Lung (tissue), 16 donors: ENCODE data around the gene CCDC106. TPM values are rescaled to one million over a fixed set of nuclear protein-coding genes. Genes with fewer than 3 reads are reported as not detected.
A peak's percentile ranks its signal among the peaks of the same experiment; 100 is the strongest.

ENCODE experiments used
- ATAC-seq: fragments of 200-7000 bp; cut with Tn5 transposase; one replicate; pipeline ENCODE4 v1.9.1; 2020; ENCODE audit warnings: moderate number of reproducible peaks; ENCODE audit not compliant: insufficient read depth, low FRiP score
- DNase-seq, 3 donors: peaks; one replicate each; pipeline ENCODE4 v3.0.0-alpha.2; 2013 to 2017
- H3K27ac ChIP-seq, 2 donors: one replicate each; pipeline ENCODE4 v1.5.1; 2013; ENCODE audit warnings: mild to moderate bottlenecking in 2 of 2, moderate library complexity in 2 of 2, control low read depth in 1 of 2, inconsistent platforms in 1 of 2, low read depth in 1 of 2, low read length in 1 of 2
- H3K27me3 ChIP-seq, 3 donors: one replicate each; pipeline ENCODE4 v1.5.1; 2013; ENCODE audit warnings: low read length in 2 of 3; ENCODE audit not compliant: control insufficient read depth in 3 of 3, insufficient read depth in 3 of 3
- H3K36me3 ChIP-seq, 4 donors: one replicate each; pipeline ENCODE4 v1.5.1; 2013; ENCODE audit warnings: low read length in 4 of 4, mild to moderate bottlenecking in 1 of 4, moderate library complexity in 1 of 4; ENCODE audit not compliant: control insufficient read depth in 4 of 4, insufficient read depth in 4 of 4
- H3K4me1 ChIP-seq, 5 donors: one replicate each; pipeline ENCODE4 v1.5.1; 2013; ENCODE audit warnings: low read length in 5 of 5, mild to moderate bottlenecking in 2 of 5, moderate library complexity in 1 of 5; ENCODE audit not compliant: control insufficient read depth in 5 of 5, insufficient read depth in 5 of 5
- H3K4me3 ChIP-seq: one replicate; pipeline ENCODE4 v1.5.1; 2013; ENCODE audit warnings: mild to moderate bottlenecking, control low read depth, moderate library complexity
- H3K9ac ChIP-seq, 2 donors: one replicate each; pipeline ENCODE4 v1.5.1; 2013; ENCODE audit warnings: low read length in 2 of 2, control low read depth in 1 of 2; ENCODE audit not compliant: insufficient read depth in 1 of 2
- H3K9me3 ChIP-seq, 4 donors: one replicate each; pipeline ENCODE4 v1.5.1; 2013; ENCODE audit warnings: low read length in 3 of 4, mild to moderate bottlenecking in 1 of 4, moderate library complexity in 1 of 4; ENCODE audit not compliant: control insufficient read depth in 4 of 4, insufficient read depth in 3 of 4
- WGBS, 2 donors: extraction: QIAGEN DNeasy Blood & Tissue Kit; methylation state at CpG; one replicate each; pipeline ENCODE4 v1.1.7; 2013; 5-methylcytosine and 5-hydroxymethylcytosine counted together
- long read RNA-seq, 5 donors: transcript quantifications; one replicate each; lab custom pipeline, GENCODE V29; 2026
- polyA plus RNA-seq, 2 donors: library from polyadenylated mRNA; stranded (reverse); fragments of 200-250 nt; gene quantifications; one replicate each; pipeline ENCODE4 v1.2.1, GENCODE V29; 2013
- total RNA-seq, 2 donors: library from RNA; depleted of rRNA in 1 of 2; stranded (reverse); fragments of >200 nt in 1 of 2; gene quantifications; one replicate each; pipeline ENCODE4 v1.2.1, GENCODE V29; 2014 to 2021
- TF ChIP-seq, protein P1 (sequence below): IDR thresholded peaks from 2 replicates; pipeline ENCODE4 v1.5.1; 2012; ENCODE audit warnings: mild to moderate bottlenecking; ENCODE audit errors: control extremely low read depth, extremely low read depth
- donor health status: control.
- donor health status: control.
- donor health status: Bipolar disorder and iron deficiency.
- donor health status: healthy.
- donor health status: DM: yes; HTN: yes; CAD: no.

CCDC106 gene
- total RNA-seq (10 to 100 TPM; 11.9 to 16.8 TPM), polyA plus RNA-seq (10 to 100 TPM in 1 of 2 donors, 1 to 10 TPM in 1; 8.3 to 25.9 TPM)
- long read RNA-seq, donor 1, partial matches to known transcripts: 0 of 7 reads
- long read RNA-seq, donor 1, other reads (novel, unspliced or antisense): 0 of 7 reads
- long read RNA-seq, donor 2: 0 reads
- long read RNA-seq, donor 3, partial matches to known transcripts: 0 of 2 reads
- long read RNA-seq, donor 3, other reads (novel, unspliced or antisense): 0 of 2 reads
- long read RNA-seq, donor 4, partial matches to known transcripts: 0 of 1 reads
- long read RNA-seq, donor 4, other reads (novel, unspliced or antisense): 0 of 1 reads
- long read RNA-seq, donor 5, transcript CCDC106-202 (5 exons, 2,162 nt): major isoform, 6 of 7 reads
- long read RNA-seq, donor 5, partial matches to known transcripts: 0 of 7 reads
- long read RNA-seq, donor 5, other reads (novel, unspliced or antisense): 0 of 7 reads

DNA sequence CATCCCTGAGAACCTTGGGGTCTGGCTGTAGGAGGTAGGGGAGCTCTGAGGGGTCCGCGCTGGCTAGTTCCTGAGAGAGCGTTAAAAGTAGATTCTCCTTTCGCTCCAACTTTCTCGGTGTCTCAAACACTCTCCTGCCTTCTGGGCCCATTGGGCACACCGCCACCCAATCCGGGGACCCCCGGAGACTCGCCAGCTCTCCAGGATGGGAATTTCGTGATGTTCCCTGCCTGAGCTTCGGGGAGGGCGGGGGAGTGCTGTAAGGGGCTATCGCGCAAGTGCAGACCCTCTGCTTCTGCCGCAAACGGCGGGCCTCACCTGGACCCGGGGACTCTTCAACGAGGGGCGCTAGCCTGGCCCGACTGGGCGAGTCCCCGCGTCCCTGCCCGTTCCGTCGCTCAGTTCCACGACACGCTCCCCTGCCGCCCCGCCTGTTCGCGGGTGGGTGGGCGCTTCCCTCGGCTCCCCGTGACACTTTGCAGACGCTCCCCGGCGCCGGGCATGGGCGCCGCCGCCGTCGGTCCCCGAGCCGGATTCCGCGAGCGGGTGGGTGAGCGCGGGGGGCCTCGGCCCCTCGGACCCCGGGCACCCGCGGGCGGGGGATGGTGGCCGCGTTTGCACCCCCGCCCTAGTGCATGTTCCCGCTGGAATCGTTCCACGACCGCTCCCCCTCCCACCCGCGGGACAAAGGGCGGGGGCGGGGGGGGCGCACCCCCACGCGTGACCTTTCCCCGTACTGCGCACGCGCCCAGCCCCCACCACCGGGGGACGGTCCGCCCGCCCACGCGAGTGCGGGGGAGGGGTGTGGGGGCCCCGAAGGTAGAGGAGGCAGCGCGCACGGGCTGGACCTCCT is at the start of gene CCDC106:
Gene CCDC106 (plus strand): TSS at position 481 of the 853 bp plus-strand sequence. CDS start 835 bp downstream, outside the sequence.
- WGBS, 2 donors: 1 to 2% methylated on average over 60 to 87 of the region's 87 CpGs
- Histone ChIP-seq H3K27ac (peak within 1 kb of the TSS; percentile 77 to 80), H3K27me3 (no peaks in the 10 kb centered on the region), H3K4me1 (peaks cover 0 to 29% (median 15%) of the 10 kb centered on the region in 5 donors), H3K9ac (peak within 1 kb of the TSS in 1 of 2 donors; percentile 65), H3K4me3 (peak within 1 kb of the TSS; percentile 69), H3K36me3 (peaks cover 0 to 16% (median 3%) of the 10 kb centered on the region in 4 donors), H3K9me3 (no peaks in the 10 kb centered on the region)
- ATAC-seq (peak; percentile 60), DNase-seq (peak; percentile 87 to 90 (median 88))
- TF ChIP-seq, protein P1, sequence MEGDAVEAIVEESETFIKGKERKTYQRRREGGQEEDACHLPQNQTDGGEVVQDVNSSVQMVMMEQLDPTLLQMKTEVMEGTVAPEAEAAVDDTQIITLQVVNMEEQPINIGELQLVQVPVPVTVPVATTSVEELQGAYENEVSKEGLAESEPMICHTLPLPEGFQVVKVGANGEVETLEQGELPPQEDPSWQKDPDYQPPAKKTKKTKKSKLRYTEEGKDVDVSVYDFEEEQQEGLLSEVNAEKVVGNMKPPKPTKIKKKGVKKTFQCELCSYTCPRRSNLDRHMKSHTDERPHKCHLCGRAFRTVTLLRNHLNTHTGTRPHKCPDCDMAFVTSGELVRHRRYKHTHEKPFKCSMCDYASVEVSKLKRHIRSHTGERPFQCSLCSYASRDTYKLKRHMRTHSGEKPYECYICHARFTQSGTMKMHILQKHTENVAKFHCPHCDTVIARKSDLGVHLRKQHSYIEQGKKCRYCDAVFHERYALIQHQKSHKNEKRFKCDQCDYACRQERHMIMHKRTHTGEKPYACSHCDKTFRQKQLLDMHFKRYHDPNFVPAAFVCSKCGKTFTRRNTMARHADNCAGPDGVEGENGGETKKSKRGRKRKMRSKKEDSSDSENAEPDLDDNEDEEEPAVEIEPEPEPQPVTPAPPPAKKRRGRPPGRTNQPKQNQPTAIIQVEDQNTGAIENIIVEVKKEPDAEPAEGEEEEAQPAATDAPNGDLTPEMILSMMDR: no peak

GRCh38 chr19:55598719-55599467 is 49.1 kb upstream of the CCDC106 start:
- Histone ChIP-seq H3K9ac (peak overlapping the region; percentile 23 to 44), H3K4me3 (peak overlapping the region; percentile 56), H3K4me1 (peaks cover 0 to 8% (median 0%) of the 10 kb centered on the region in 5 donors), H3K27me3 (no peaks in the 10 kb centered on the region), H3K9me3 (no peaks in the 10 kb centered on the region), H3K27ac (peak overlapping the region; percentile 88 to 97), H3K36me3 (peaks cover 5 to 23% (median 18%) of the 10 kb centered on the region in 4 donors)
- ATAC-seq (peak; percentile 86), DNase-seq (peak; percentile 93 to 96 (median 95))
- 6 to 7% methylated on average over 23 to 26 of the region's 26 CpGs for WGBS, 2 donors
- TF ChIP-seq, protein P1: no peak

GRCh38 chr19:55599468-55599841 is 48.6 kb upstream of the CCDC106 start, which contains the start of gene FIZ1:
Gene FIZ1 (minus strand): TSS chr19:55599517. CDS start chr19:55597865, 1,652 bp downstream.
- H3K36me3 ChIP-seq: peaks cover 5 to 23% (median 18%) of the 10 kb centered on the region in 4 donors
- 0 to 1% methylated on average over 23 of the region's 23 CpGs for WGBS, 2 donors
- DNase-seq: peak; percentile 99 to 100 (median 100)
- peak within 1 kb of the TSS; percentile 88 to 97 for H3K27ac ChIP-seq
- peak within 1 kb of the TSS; percentile 44 to 69 for H3K9ac ChIP-seq
- TF ChIP-seq, protein P1: no peak
- peaks cover 0 to 9% (median 0%) of the 10 kb centered on the region in 5 donors for H3K4me1 ChIP-seq
- no peaks in the 10 kb centered on the region for H3K9me3 ChIP-seq
- ATAC-seq: peak; percentile 87
- peak within 1 kb of the TSS; percentile 56 for H3K4me3 ChIP-seq
- H3K27me3 ChIP-seq: no peaks in the 10 kb centered on the region
